Measurements from ENCODE around the gene MYEOV.

The MYEOV gene

DNA sequence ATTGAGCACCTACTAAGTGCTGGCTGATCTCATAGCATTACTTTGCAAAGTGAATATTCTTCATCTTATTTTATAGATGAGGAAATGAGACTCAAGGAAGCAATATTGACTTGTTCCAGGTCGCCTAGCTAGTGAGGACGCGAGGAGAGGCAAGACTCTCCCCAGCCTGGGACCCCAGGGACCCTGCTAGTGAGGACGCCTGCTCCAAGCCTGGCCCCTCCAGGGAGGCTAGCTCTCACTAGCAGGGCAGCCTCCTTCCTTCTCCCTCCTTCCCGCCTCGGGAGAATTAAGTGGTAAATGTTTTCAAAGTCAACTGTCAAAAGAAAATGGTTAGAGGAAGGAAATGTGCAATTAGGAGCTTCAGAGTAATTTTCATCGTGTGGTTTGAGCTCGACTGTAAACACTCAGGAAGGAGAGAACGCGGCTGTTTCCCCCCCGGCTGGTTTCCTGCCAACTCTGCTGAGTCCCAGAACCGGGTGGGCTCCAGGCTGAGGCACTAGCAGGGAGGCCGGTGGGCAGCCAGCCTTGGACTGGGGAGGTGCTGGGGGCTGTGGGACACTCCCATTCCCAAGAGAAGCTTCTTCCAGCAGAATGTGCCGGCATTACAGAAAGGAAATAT, 17.9 kb downstream of the MYEOV start:
- no peak for DNase-seq (ENCODE audit: low read depth)
- no peak overlapping the region for H3K4me3 ChIP-seq (ENCODE audit: low read length)
- TF ChIP-seq, protein P1, sequence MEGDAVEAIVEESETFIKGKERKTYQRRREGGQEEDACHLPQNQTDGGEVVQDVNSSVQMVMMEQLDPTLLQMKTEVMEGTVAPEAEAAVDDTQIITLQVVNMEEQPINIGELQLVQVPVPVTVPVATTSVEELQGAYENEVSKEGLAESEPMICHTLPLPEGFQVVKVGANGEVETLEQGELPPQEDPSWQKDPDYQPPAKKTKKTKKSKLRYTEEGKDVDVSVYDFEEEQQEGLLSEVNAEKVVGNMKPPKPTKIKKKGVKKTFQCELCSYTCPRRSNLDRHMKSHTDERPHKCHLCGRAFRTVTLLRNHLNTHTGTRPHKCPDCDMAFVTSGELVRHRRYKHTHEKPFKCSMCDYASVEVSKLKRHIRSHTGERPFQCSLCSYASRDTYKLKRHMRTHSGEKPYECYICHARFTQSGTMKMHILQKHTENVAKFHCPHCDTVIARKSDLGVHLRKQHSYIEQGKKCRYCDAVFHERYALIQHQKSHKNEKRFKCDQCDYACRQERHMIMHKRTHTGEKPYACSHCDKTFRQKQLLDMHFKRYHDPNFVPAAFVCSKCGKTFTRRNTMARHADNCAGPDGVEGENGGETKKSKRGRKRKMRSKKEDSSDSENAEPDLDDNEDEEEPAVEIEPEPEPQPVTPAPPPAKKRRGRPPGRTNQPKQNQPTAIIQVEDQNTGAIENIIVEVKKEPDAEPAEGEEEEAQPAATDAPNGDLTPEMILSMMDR (conservative IDR thresholded peaks at IDR 0.05; ENCODE audit: low read depth, low read length), result no peak

- no peak for DNase-seq (ENCODE audit: low read depth)
- TF ChIP-seq, protein P1 (conservative IDR thresholded peaks at IDR 0.05; ENCODE audit: low read depth, low read length), result no peak
- H3K4me3 ChIP-seq (ENCODE audit: low read length), result no peak overlapping the region
Observed at GRCh38 chr11:69312453-69313404, 18.8 kb downstream of the MYEOV start.

DNA sequence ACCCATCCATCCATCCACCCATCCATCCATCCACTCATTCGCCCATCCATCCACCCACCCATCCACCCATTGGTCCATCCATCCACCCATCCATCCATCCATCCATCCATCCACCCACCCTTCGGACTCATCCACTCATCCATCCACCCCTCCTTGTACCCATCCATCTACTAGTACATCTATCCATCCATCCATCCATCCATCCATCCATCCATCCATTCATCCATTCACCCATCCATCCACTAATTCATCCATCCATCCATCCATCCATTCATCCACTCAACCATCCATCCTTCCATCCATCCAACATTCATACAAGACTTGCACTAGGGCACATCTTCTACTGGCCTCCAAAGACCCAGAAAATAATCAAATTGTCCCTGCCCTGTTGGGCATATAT, 20.0 kb downstream of the MYEOV start:
- TF ChIP-seq, protein P1 (conservative IDR thresholded peaks at IDR 0.05; ENCODE audit: low read depth, low read length), result no peak
- H3K4me3 ChIP-seq (ENCODE audit: low read length), result no peak overlapping the region
- no peak for DNase-seq (ENCODE audit: low read depth)

DNA sequence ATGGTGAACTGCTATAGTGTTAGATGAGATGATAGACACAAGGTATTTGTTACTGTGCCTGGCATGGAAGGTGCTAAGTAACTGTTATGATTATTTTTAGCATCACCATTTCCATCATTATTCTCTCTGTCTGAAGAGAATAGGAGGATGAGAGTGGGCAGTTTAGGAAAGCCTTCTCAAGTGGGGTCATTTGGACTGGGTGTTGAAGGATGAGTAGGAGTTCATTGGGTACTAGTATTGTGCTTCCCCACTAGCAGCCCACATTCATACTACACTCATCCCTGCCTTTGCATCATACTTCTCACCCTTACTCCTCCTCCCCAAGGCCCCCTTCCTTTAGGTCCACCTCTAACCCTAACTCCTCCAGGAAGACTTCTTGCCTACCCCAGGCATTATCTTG, 20.6 kb downstream of the MYEOV start:
- TF ChIP-seq, protein P1 (conservative IDR thresholded peaks at IDR 0.05; ENCODE audit: low read depth, low read length), result no peak
- no peak overlapping the region for H3K4me3 ChIP-seq (ENCODE audit: low read length)

GRCh38 chr11:69316956-69317355, 23.0 kb downstream of the MYEOV start:
- no peak overlapping the region for H3K4me3 ChIP-seq (ENCODE audit: low read length)
- no peak for DNase-seq (ENCODE audit: low read depth)
- TF ChIP-seq, protein P1 (conservative IDR thresholded peaks at IDR 0.05; ENCODE audit: low read depth, low read length), result no peak

More for the DNA sequence above, 20.6 kb downstream of the MYEOV start:
- DNase-seq (ENCODE audit: low read depth), result no peak

GRCh38 chr11:69317401-69318092, 23.6 kb downstream of the MYEOV start:
- TF ChIP-seq, protein P1 (conservative IDR thresholded peaks at IDR 0.05; ENCODE audit: low read depth, low read length), result no peak
- DNase-seq (ENCODE audit: low read depth), result no peak
- no peak overlapping the region for H3K4me3 ChIP-seq (ENCODE audit: low read length)

Measured in retinal pigment epithelial cell (primary cell).